Stimulated activated CD4-positive, alpha-beta T cell treated with anti-CD3 and anti-CD28 coated beads, TNF-alpha, amount 100 ng/mL, for 24 hours (primary cell): ENCODE measurements around the gene NPAS3.

Experiments
- DNase-seq, 3 experiments: peaks; one replicate each; pipeline ENCODE4 v3.0.0-alpha.2; 2020; ENCODE audit warnings: low read depth in 3 of 3

NPAS3 gene

GRCh38 chr14:33555710-33556350 lies 617.2 kb downstream of the NPAS3 start:
- no peak for DNase-seq

GRCh38 chr14:33556382-33557121 lies 617.9 kb downstream of the NPAS3 start:
- DNase-seq, result no peak

GRCh38 chr14:33560718-33561431 lies 622.2 kb downstream of the NPAS3 start:
- DNase-seq, result no peak

- DNase-seq, result no peak
These were observed 623.0 kb downstream of the NPAS3 start for GRCh38 chr14:33561488-33562175.

GRCh38 chr14:33563191-33563900 lies 624.7 kb downstream of the NPAS3 start:
- DNase-seq, result no peak

GRCh38 chr14:33563901-33564197 lies 625.2 kb downstream of the NPAS3 start:
- no peak for DNase-seq

- DNase-seq, result no peak
These were observed 626.3 kb downstream of the NPAS3 start for GRCh38 chr14:33564774-33565630.

- DNase-seq, result no peak
These were observed 627.4 kb downstream of the NPAS3 start for GRCh38 chr14:33566082-33566481.

GRCh38 chr14:33567023-33567728 lies 628.5 kb downstream of the NPAS3 start:
- no peak for DNase-seq

GRCh38 chr14:33567731-33568130 lies 629.1 kb downstream of the NPAS3 start:
- no peak for DNase-seq

- DNase-seq, result no peak
These were observed 630.4 kb downstream of the NPAS3 start for GRCh38 chr14:33568935-33569579.

- DNase-seq, result no peak
These were observed 631.4 kb downstream of the NPAS3 start for GRCh38 chr14:33569821-33570687.

GRCh38 chr14:33570694-33571310 lies 632.1 kb downstream of the NPAS3 start:
- DNase-seq, result no peak

- DNase-seq, result no peak
These were observed 634.7 kb downstream of the NPAS3 start for GRCh38 chr14:33573301-33573880.

- DNase-seq, result no peak
These were observed 637.3 kb downstream of the NPAS3 start for GRCh38 chr14:33576014-33576413.

- no peak for DNase-seq
These were observed 640.0 kb downstream of the NPAS3 start for GRCh38 chr14:33578461-33579216.

GRCh38 chr14:33580231-33580749 lies 641.6 kb downstream of the NPAS3 start:
- no peak for DNase-seq
